NCI-H1417 treated with DMSO at 0.1 percent for 48 hours (cell line): ENCODE results near the gene STK10.

Source experiments
- DNase-seq: peaks from one replicate; lab custom pipeline; 2025; lab: John Stamatoyannopoulos, UW

Gene STK10

GRCh38 chr5:172086194-172086975, 101.6 kb downstream of the STK10 start:
- DNase-seq = no peak

- no peak for DNase-seq
Measured at GRCh38 chr5:172085738-172086137, 102.3 kb downstream of the STK10 start.

- no peak for DNase-seq
Measured at GRCh38 chr5:172082180-172082579, 105.8 kb downstream of the STK10 start.

GRCh38 chr5:172079876-172080275, 108.1 kb downstream of the STK10 start:
- no peak for DNase-seq

- no peak for DNase-seq
Measured at GRCh38 chr5:172078726-172079345, 109.2 kb downstream of the STK10 start.

GRCh38 chr5:172077664-172078425, 110.2 kb downstream of the STK10 start:
- DNase-seq = no peak

- DNase-seq = no peak
Measured at GRCh38 chr5:172076761-172077244, 111.2 kb downstream of the STK10 start.

- DNase-seq = no peak
Measured at GRCh38 chr5:172075656-172076055, 112.4 kb downstream of the STK10 start.

GRCh38 chr5:172074896-172075295, 113.1 kb downstream of the STK10 start:
- DNase-seq = no peak

- DNase-seq = no peak
Measured at GRCh38 chr5:172071309-172071875, 116.6 kb downstream of the STK10 start.

GRCh38 chr5:172065431-172066065, 122.5 kb downstream of the STK10 start:
- DNase-seq = no peak

GRCh38 chr5:172064766-172065165, 123.3 kb downstream of the STK10 start:
- no peak for DNase-seq

GRCh38 chr5:172064358-172064757, 123.7 kb downstream of the STK10 start:
- no peak for DNase-seq

- DNase-seq = no peak
Measured at GRCh38 chr5:172063463-172064235, 124.4 kb downstream of the STK10 start.

- DNase-seq = no peak
Measured at GRCh38 chr5:172059661-172060100, 128.3 kb downstream of the STK10 start.

GRCh38 chr5:172058088-172058487, 129.9 kb downstream of the STK10 start:
- no peak for DNase-seq

GRCh38 chr5:172055996-172056395, 132.0 kb downstream of the STK10 start:
- DNase-seq = no peak

- no peak for DNase-seq
Measured at GRCh38 chr5:172055421-172055820, 132.6 kb downstream of the STK10 start.

GRCh38 chr5:172054611-172055153, 133.3 kb downstream of the STK10 start:
- DNase-seq = no peak

- DNase-seq = no peak
Measured at GRCh38 chr5:172052450-172053236, 135.4 kb downstream of the STK10 start.
